GM19395 (cell line): ENCODE measurements around the gene MEGF6.

Experiments
- ATAC-seq: cut with Tn5 transposase; IDR thresholded peaks from one replicate; pipeline ENCODE4 v1.9.1; 2021; ENCODE audit warnings: mild to moderate bottlenecking, moderate library complexity; ENCODE audit not compliant: unreplicated experiment

The MEGF6 gene

GRCh38 chr1:3461238-3461933 lies 149.9 kb downstream of the MEGF6 start:
- ATAC-seq = no peak

GRCh38 chr1:3460672-3461131 lies 150.6 kb downstream of the MEGF6 start:
- ATAC-seq = no peak

GRCh38 chr1:3459940-3460671 lies 151.2 kb downstream of the MEGF6 start:
- ATAC-seq = no peak

GRCh38 chr1:3459051-3459908 lies 152.0 kb downstream of the MEGF6 start:
- no peak for ATAC-seq

GRCh38 chr1:3457910-3458883 lies 153.1 kb downstream of the MEGF6 start:
- no peak for ATAC-seq

GRCh38 chr1:3456964-3457909 lies 154.1 kb downstream of the MEGF6 start:
- ATAC-seq = no peak

GRCh38 chr1:3456449-3456963 lies 154.8 kb downstream of the MEGF6 start:
- ATAC-seq = no peak

GRCh38 chr1:3455670-3456448 lies 155.4 kb downstream of the MEGF6 start:
- no peak for ATAC-seq

- no peak for ATAC-seq
Observed at GRCh38 chr1:3454811-3455618, 156.3 kb downstream of the MEGF6 start.

GRCh38 chr1:3453891-3454810 lies 157.2 kb downstream of the MEGF6 start, which contains the start of gene ARHGEF16:
TSS of gene ARHGEF16 (plus strand) at chr1:3454665. CDS start at chr1:3463085, 8,420 bp downstream.
- ATAC-seq = no peak

GRCh38 chr1:3453203-3453761 lies 158.0 kb downstream of the MEGF6 start:
- ATAC-seq = no peak

GRCh38 chr1:3452866-3453175 lies 158.5 kb downstream of the MEGF6 start:
- no peak for ATAC-seq

- ATAC-seq = no peak
Observed at GRCh38 chr1:3451994-3452865, 159.1 kb downstream of the MEGF6 start.

- ATAC-seq = no peak
Observed at GRCh38 chr1:3450983-3451382, 160.3 kb downstream of the MEGF6 start.
